Endothelial cell of umbilical vein (primary cell): ENCODE measurements around the gene PDIA5.

Experiments
- CTCF ChIP-seq, 2 donors: IDR thresholded peaks; 1 replicate in 1 of 2; 2 replicates in 1 of 2; pipeline ENCODE4 v1.5.1; 2011; ENCODE audit warnings: low read length in 2 of 2, mild to moderate bottlenecking in 2 of 2, moderate library complexity in 2 of 2, control low read depth in 1 of 2, inconsistent platforms in 1 of 2, low read depth in 1 of 2; ENCODE audit not compliant: insufficient read depth in 1 of 2; ENCODE audit errors: extremely low read depth in 1 of 2
- FOS ChIP-seq: IDR thresholded peaks from 2 replicates; pipeline ENCODE4 v1.6.1; 2011; ENCODE audit warnings: mild to moderate bottlenecking, low read length, moderate library complexity, borderline replicate concordance; ENCODE audit not compliant: insufficient read depth
- POLR2A ChIP-seq: IDR thresholded peaks from 2 replicates; pipeline ENCODE4 v1.6.1; 2012; ENCODE audit warnings: low read depth, mild to moderate bottlenecking, control low read depth, low read length
- POLR2AphosphoS5 ChIP-seq: IDR thresholded peaks from 2 replicates; pipeline ENCODE4 v1.6.1; 2012; ENCODE audit warnings: low read depth, mild to moderate bottlenecking, control low read depth, low read length, moderate library complexity; ENCODE audit not compliant: insufficient read depth

DNA sequence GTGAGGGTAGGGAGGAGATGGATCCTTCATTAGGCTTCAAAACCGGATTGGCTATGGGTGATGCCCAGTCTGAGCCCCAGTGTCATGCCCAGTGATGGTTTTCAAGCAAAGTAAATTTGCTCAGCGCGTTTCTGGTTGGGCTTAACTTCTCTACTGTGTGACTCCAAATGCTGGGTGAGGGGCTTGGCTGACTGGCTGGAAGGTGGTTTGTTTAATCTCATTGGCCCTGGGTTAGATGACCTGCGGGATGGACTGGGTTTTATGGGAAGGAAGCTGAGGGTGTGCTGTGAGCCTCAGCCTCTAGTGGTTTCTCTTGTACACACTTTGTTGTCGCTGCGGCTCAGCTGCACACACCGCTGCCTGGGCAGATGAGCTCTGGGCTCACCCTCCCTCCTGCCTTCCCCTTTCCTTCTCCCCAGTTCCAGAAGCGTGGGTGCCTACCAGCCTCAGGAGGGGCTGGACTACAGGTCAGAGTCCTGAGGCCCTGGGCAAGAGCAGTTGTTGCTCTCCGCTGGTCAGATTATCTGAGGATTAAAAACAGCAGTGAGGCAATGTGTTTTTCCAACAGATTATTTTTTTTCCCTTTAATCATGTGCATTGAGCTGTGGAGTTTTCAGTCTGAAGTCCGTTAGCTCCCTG lies 18.6 kb downstream of the PDIA5 start:
- no peak for TF ChIP-seq FOS
- TF ChIP-seq CTCF (IDR thresholded peaks at IDR 0.05; ENCODE audit: extremely low read depth in 1 of 2, insufficient read depth in 1 of 2, low read depth in 1 of 2, low read length in 2 of 2): no peak
- no peak for TF ChIP-seq POLR2A
- no peak for TF ChIP-seq POLR2AphosphoS5
